ENCODE results near the gene CFHR2.

The CFHR2 gene

GRCh38 chr1:196997423-196997822 is 53.9 kb downstream of the CFHR2 start:
- POLR2A ChIA-PET: no interaction called here
- TF ChIP-seq ZBTB1 (tag by site-specific recombination; IDR thresholded peaks at IDR 0.05) (no peak), ZNF654 (tag by site-specific recombination; IDR thresholded peaks at IDR 0.05; ENCODE audit: low read depth) (no peak), MZF1 (tag by site-specific recombination; IDR thresholded peaks at IDR 0.05; ENCODE audit: borderline replicate concordance) (no peak), ZNF148 (tag by site-specific recombination; IDR thresholded peaks at IDR 0.05; ENCODE audit: borderline replicate concordance) (no peak), ZSCAN16 (tag by site-specific recombination; IDR thresholded peaks at IDR 0.05) (no peak), ZNF48 (tag by site-specific recombination; IDR thresholded peaks at IDR 0.05) (no peak), ZNF792 (tag by site-specific recombination; IDR thresholded peaks at IDR 0.05) (no peak), ZNF266 (tag by site-specific recombination; IDR thresholded peaks at IDR 0.05; ENCODE audit: low read depth) (no peak), KLF1 (tag by site-specific recombination; IDR thresholded peaks at IDR 0.05) (no peak), OVOL3 (tag by site-specific recombination; IDR thresholded peaks at IDR 0.05) (no peak), ZFP3 (tag by site-specific recombination; IDR thresholded peaks at IDR 0.05; ENCODE audit: low read depth) (no peak), ZSCAN5A (tag by site-specific recombination; IDR thresholded peaks at IDR 0.05) (no peak)

GRCh38 chr1:197001828-197002227 is 58.3 kb downstream of the CFHR2 start:
- no peak overlapping the region for H3K27ac ChIP-seq (ENCODE audit: extremely low read depth, low read depth, low read length)
- H3K4me3 ChIP-seq (ENCODE audit: low read depth, low read length): no peak overlapping the region
- CTCF ChIA-PET: no interaction called here
- H3K9me3 ChIP-seq (ENCODE audit: control insufficient read depth, insufficient read depth, low read depth, low read length): no peaks in the 10 kb centered on the region
- TF ChIP-seq ZSCAN18 (tag by site-specific recombination; IDR thresholded peaks at IDR 0.05) (no peak), ZNF843 (tag by site-specific recombination; IDR thresholded peaks at IDR 0.05) (no peak)
- POLR2A ChIA-PET: no interaction called here
- H3K36me3 ChIP-seq (ENCODE audit: control insufficient read depth in 2 of 2, insufficient read depth in 1 of 2, low read length in 2 of 2): no peaks in the 10 kb centered on the region
- H3K4me1 ChIP-seq (ENCODE audit: control insufficient read depth, insufficient read depth, low read length): no peaks in the 10 kb centered on the region

More at GRCh38 chr1:196997423-196997822, 53.9 kb downstream of the CFHR2 start:
- CTCF ChIA-PET: interaction anchor here (0.9 kb wide), 1 partner anchor 110 kb away, joined by 3 read pairs; the partner anchor contains the start of gene CFHR4
- Histone ChIP-seq H3K4me3 (ENCODE audit: low read depth, low read length) (no peak overlapping the region), H3K9me3 (ENCODE audit: control insufficient read depth, insufficient read depth, low read depth, low read length) (no peaks in the 10 kb centered on the region), H3K36me3 (ENCODE audit: control insufficient read depth in 2 of 2, insufficient read depth in 1 of 2, low read length in 2 of 2) (no peaks in the 10 kb centered on the region), H3K27ac (ENCODE audit: extremely low read depth, low read depth, low read length) (no peak overlapping the region), H3K4me1 (ENCODE audit: control insufficient read depth, insufficient read depth, low read length) (no peaks in the 10 kb centered on the region)

GRCh38 chr1:197003132-197003531 is 59.6 kb downstream of the CFHR2 start:
- TF ChIP-seq ZNF132 (tag by site-specific recombination; IDR thresholded peaks at IDR 0.05; ENCODE audit: borderline replicate concordance): no peak
- TF ChIP-seq GLIS2 (tag by site-specific recombination; IDR thresholded peaks at IDR 0.05): no peak

More at GRCh38 chr1:197003132-197003531, 59.6 kb downstream of the CFHR2 start:
- Histone ChIP-seq H3K27ac (ENCODE audit: extremely low read depth, low read depth, low read length) (no peak overlapping the region), H3K4me1 (ENCODE audit: control insufficient read depth, insufficient read depth, low read length) (no peaks in the 10 kb centered on the region), H3K9me3 (ENCODE audit: control insufficient read depth, insufficient read depth, low read depth, low read length) (no peaks in the 10 kb centered on the region), H3K36me3 (ENCODE audit: control insufficient read depth in 2 of 2, insufficient read depth in 1 of 2, low read length in 2 of 2) (no peaks in the 10 kb centered on the region), H3K4me3 (ENCODE audit: low read depth, low read length) (no peak overlapping the region)
- POLR2A ChIA-PET: no interaction called here
- CTCF ChIA-PET: no interaction called here

Measured in HEK293 (cell line).